Tibial nerve (tissue), 4 donors: ENCODE results near the gene UPK3A. TPM values are rescaled to one million over a fixed set of nuclear protein-coding genes. Genes with fewer than 3 reads are reported as not detected.

ENCODE experiments used
- DNase-seq, 2 donors: peaks; one replicate each; pipeline ENCODE4 v3.0.0-alpha.2; 2019; ENCODE audit warnings: low spot score in 2 of 2
- H3K27ac ChIP-seq, 4 donors: fragments of 200-600 bp; sonication (generic) in 3 of 4; one replicate each; pipeline ENCODE4 v1.5.1; 2017 to 2019; ENCODE audit warnings: mild to moderate bottlenecking in 1 of 4
- H3K27me3 ChIP-seq, 2 donors: fragments of 200-600 bp; sonication (generic) in 1 of 2; one replicate each; pipeline versions ENCODE4 v1.5.1 to v1.6.0; 2017 to 2019
- H3K36me3 ChIP-seq, 3 donors: fragments of 200-600 bp; sonication (generic); one replicate each; pipeline ENCODE4 v1.5.1; 2018 to 2019
- H3K4me1 ChIP-seq, 4 donors: fragments of 200-600 bp; sonication (generic) in 3 of 4; one replicate each; pipeline ENCODE4 v1.5.1; 2017 to 2019
- H3K4me3 ChIP-seq, 4 donors: fragments of 200-600 bp; sonication (generic) in 3 of 4; one replicate each; pipeline ENCODE4 v1.5.1; 2017 to 2019; ENCODE audit warnings: mild to moderate bottlenecking in 1 of 4, moderate library complexity in 1 of 4
- H3K9me3 ChIP-seq, 4 donors: fragments of 200-600 bp; sonication (generic) in 3 of 4; one replicate each; pipeline ENCODE4 v1.5.1; 2017 to 2019
- CTCF ChIP-seq, 5 experiments: fragments of 200-600 bp in 3 of 5; fragments of 450-650 bp in 2 of 5; sonication (generic) in 3 of 5; IDR thresholded peaks; one replicate each; pipeline ENCODE4 v1.5.1; 2016 to 2019; ENCODE audit warnings: antibody characterized with exemption in 5 of 5, mild to moderate bottlenecking in 3 of 5, moderate library complexity in 2 of 5
- EP300 ChIP-seq, 2 donors: sonication (generic); formaldehyde crosslinking; IDR thresholded peaks; one replicate each; pipeline ENCODE4 v1.6.1; 2017; ENCODE audit warnings: antibody characterized with exemption in 2 of 2, mild to moderate bottlenecking in 1 of 2
- POLR2A ChIP-seq, 2 donors: fragments of 450-650 bp; IDR thresholded peaks; one replicate each; pipeline ENCODE4 v1.6.1; 2017; ENCODE audit warnings: antibody characterized with exemption in 2 of 2, mild to moderate bottlenecking in 2 of 2, moderate library complexity in 2 of 2
- WGBS, 2 donors: methylation state at CpG; one replicate each; pipeline ENCODE4 v1.1.5; 2018; 5-methylcytosine and 5-hydroxymethylcytosine counted together
- total RNA-seq, 4 donors: library from RNA; depleted of rRNA; stranded (reverse); fragments of >200 nt; gene quantifications; one replicate each; pipeline ENCODE4 v1.1.0, GENCODE V29; 2016

Gene UPK3A
- total RNA-seq, 4 donors from 2014 or later, result not detected

GRCh38 chr22:45334528-45334927 lies 49.8 kb downstream of the UPK3A start:
- Histone ChIP-seq H3K9me3 (no peaks in the 10 kb centered on the region), H3K36me3 (peaks cover 0 to 94% (median 0%) of the 10 kb centered on the region in 3 donors), H3K4me3 (no peak overlapping the region), H3K4me1 (peaks cover 0 to 19% (median 3%) of the 10 kb centered on the region in 4 donors), H3K27me3 (no peaks in the 10 kb centered on the region), H3K27ac (no peak overlapping the region)
- TF ChIP-seq CTCF (IDR thresholded peaks at IDR 0.05), result no peak
- TF ChIP-seq POLR2A (IDR thresholded peaks at IDR 0.05), result no peak
- TF ChIP-seq EP300 (IDR thresholded peaks at IDR 0.05), result no peak
- WGBS, 2 donors, result 76 to 87% methylated on average over 9 of the region's 9 CpGs
- DNase-seq, result no peak

GRCh38 chr22:45335021-45335818 lies 50.5 kb downstream of the UPK3A start:
- no peaks in the 10 kb centered on the region for H3K27me3 ChIP-seq
- H3K9me3 ChIP-seq, result no peaks in the 10 kb centered on the region
- TF ChIP-seq POLR2A (IDR thresholded peaks at IDR 0.05), result no peak
- WGBS, 2 donors, result 69 to 75% methylated on average over 20 to 26 of the region's 26 CpGs
- no peak for DNase-seq
- H3K27ac ChIP-seq, result no peak overlapping the region
- peaks cover 0 to 19% (median 3%) of the 10 kb centered on the region in 4 donors for H3K4me1 ChIP-seq
- no peak overlapping the region for H3K4me3 ChIP-seq
- H3K36me3 ChIP-seq, result peaks cover 0 to 96% (median 0%) of the 10 kb centered on the region in 3 donors

GRCh38 chr22:45335854-45336522 lies 51.2 kb downstream of the UPK3A start:
- Histone ChIP-seq H3K9me3 (no peaks in the 10 kb centered on the region), H3K27ac (peak overlapping the region in 1 of 4 donors; percentile 70), H3K4me3 (no peak overlapping the region), H3K36me3 (peaks cover 0 to 96% (median 4%) of the 10 kb centered on the region in 3 donors), H3K27me3 (no peaks in the 10 kb centered on the region), H3K4me1 (peaks cover 0 to 19% (median 3%) of the 10 kb centered on the region in 4 donors)
- DNase-seq, result no peak
- TF ChIP-seq EP300 (IDR thresholded peaks at IDR 0.05) (no peak), POLR2A (IDR thresholded peaks at IDR 0.05) (no peak), CTCF (IDR thresholded peaks at IDR 0.05) (no peak)
- 88 to 91% methylated on average over 29 of the region's 29 CpGs for WGBS, 2 donors

GRCh38 chr22:45336971-45337431 lies 52.3 kb downstream of the UPK3A start:
- peak; percentile 46 to 62 for DNase-seq

GRCh38 chr22:45337536-45337935 lies 52.8 kb downstream of the UPK3A start:
- peaks cover 0 to 96% (median 5%) of the 10 kb centered on the region in 3 donors for H3K36me3 ChIP-seq
- peak overlapping the region in 1 of 4 donors; percentile 70 for H3K27ac ChIP-seq
- peaks cover 0 to 19% (median 3%) of the 10 kb centered on the region in 4 donors for H3K4me1 ChIP-seq
- H3K4me3 ChIP-seq, result no peak overlapping the region
- DNase-seq, result no peak
- TF ChIP-seq POLR2A (IDR thresholded peaks at IDR 0.05) (no peak), CTCF (IDR thresholded peaks at IDR 0.05) (no peak), EP300 (IDR thresholded peaks at IDR 0.05) (no peak)
- 74 to 84% methylated on average over 9 of the region's 9 CpGs for WGBS, 2 donors
- H3K27me3 ChIP-seq, result no peaks in the 10 kb centered on the region
- no peaks in the 10 kb centered on the region for H3K9me3 ChIP-seq

More at GRCh38 chr22:45336971-45337431, 52.3 kb downstream of the UPK3A start:
- Histone ChIP-seq H3K27me3 (no peaks in the 10 kb centered on the region), H3K27ac (peak overlapping the region in 2 of 4 donors; percentile 8 to 70), H3K9me3 (no peaks in the 10 kb centered on the region), H3K36me3 (peaks cover 0 to 96% (median 5%) of the 10 kb centered on the region in 3 donors), H3K4me3 (peak overlapping the region in 1 of 4 donors; percentile 0), H3K4me1 (peaks cover 0 to 19% (median 3%) of the 10 kb centered on the region in 4 donors)
- TF ChIP-seq EP300 (IDR thresholded peaks at IDR 0.05) (peak; percentile 46 to 72), CTCF (IDR thresholded peaks at IDR 0.05) (no peak), POLR2A (IDR thresholded peaks at IDR 0.05) (no peak)
- WGBS, 2 donors, result 31 to 39% methylated on average over 18 of the region's 18 CpGs
